ENCODE measurements around the gene TM6SF1. TPM values are rescaled to one million over a fixed set of nuclear protein-coding genes. Genes with fewer than 3 reads are reported as not detected.
"Not testable (repeated sequence)": the region's sequence is repeated elsewhere in the genome, so short reads cannot be mapped to it uniquely, and the experiment has no call there.

Gene TM6SF1
- total and polyA plus RNA-seq, 8 donors = 3.2 to 22.9 (median 4.7) TPM

GRCh38 chr15:83090465-83090864 is 17.0 kb upstream of the TM6SF1 start:
- Histone ChIP-seq H3K9me3 (no peaks in the 10 kb centered on the region), H3K36me3 (no peaks in the 10 kb centered on the region), H3K27me3 (no peaks in the 10 kb centered on the region), H3K4me1 (peaks cover 0 to 19% of the 10 kb centered on the region in 2 donors), H3K27ac (no peak overlapping the region), H3K4me3 (no peak overlapping the region)
- ATAC-seq (no peak), DNase-seq (no peak)
- TF ChIP-seq CTCF (IDR thresholded peaks at IDR 0.05) = no peak
- intact Hi-C loops (cut with DNase I) = no loop called here

- peak overlapping the region; percentile 54 to 74 for H3K27ac ChIP-seq
- H3K9me3 ChIP-seq; H3K27me3 ChIP-seq; H3K4me3 ChIP-seq; H3K36me3 ChIP-seq; DNase-seq; intact Hi-C loops (cut with DNase I); ATAC-seq: not testable (repeated sequence)
- H3K4me1 ChIP-seq = peaks cover 0 to 19% of the 10 kb centered on the region in 2 donors
Measured at GRCh38 chr15:83091965-83092308, 15.5 kb upstream of the TM6SF1 start.

- Histone ChIP-seq H3K27me3 (no peaks in the 10 kb centered on the region), H3K4me1 (peaks cover 0 to 19% of the 10 kb centered on the region in 2 donors), H3K4me3 (no peak overlapping the region), H3K9me3 (no peaks in the 10 kb centered on the region), H3K27ac (peak overlapping the region; percentile 54 to 74), H3K36me3 (no peaks in the 10 kb centered on the region)
- ATAC-seq (peak; percentile 83), DNase-seq (peak in 3 of 4 donors; percentile 57 to 79 (median 72))
- intact Hi-C loops (cut with DNase I) = no loop called here
- no peak for TF ChIP-seq CTCF (IDR thresholded peaks at IDR 0.05)
Measured at GRCh38 chr15:83092309-83092976, 15.0 kb upstream of the TM6SF1 start.

GRCh38 chr15:83094583-83094982 is 12.9 kb upstream of the TM6SF1 start:
- DNase-seq = peak in 1 of 4 donors; percentile 53
- H3K4me1 ChIP-seq = peaks cover 0 to 19% of the 10 kb centered on the region in 2 donors
- no peak overlapping the region for H3K27ac ChIP-seq
- H3K27me3 ChIP-seq = no peaks in the 10 kb centered on the region
- TF ChIP-seq CTCF (IDR thresholded peaks at IDR 0.05) = no peak
- no peaks in the 10 kb centered on the region for H3K36me3 ChIP-seq
- ATAC-seq = peak; percentile 93
- no peak overlapping the region for H3K4me3 ChIP-seq
- intact Hi-C loops (cut with DNase I) = no loop called here
- no peaks in the 10 kb centered on the region for H3K9me3 ChIP-seq

GRCh38 chr15:83098079-83098478 is 9.4 kb upstream of the TM6SF1 start:
- Histone ChIP-seq H3K27me3 (no peaks in the 10 kb centered on the region), H3K27ac (no peak overlapping the region), H3K4me3 (no peak overlapping the region), H3K4me1 (peaks cover 0 to 16% of the 10 kb centered on the region in 2 donors), H3K36me3 (no peaks in the 10 kb centered on the region), H3K9me3 (no peaks in the 10 kb centered on the region)
- ATAC-seq = no peak
- no peak for DNase-seq
- intact Hi-C loops (cut with DNase I) = no loop called here
- no peak for TF ChIP-seq CTCF (IDR thresholded peaks at IDR 0.05)

GRCh38 chr15:83099290-83099689 is 8.2 kb upstream of the TM6SF1 start:
- H3K4me1 ChIP-seq = peaks cover 0 to 11% of the 10 kb centered on the region in 2 donors
- ATAC-seq = no peak
- no peaks in the 10 kb centered on the region for H3K9me3 ChIP-seq
- DNase-seq = no peak
- H3K36me3 ChIP-seq = no peaks in the 10 kb centered on the region
- no peaks in the 10 kb centered on the region for H3K27me3 ChIP-seq
- no peak for TF ChIP-seq CTCF (IDR thresholded peaks at IDR 0.05)
- no peak overlapping the region for H3K27ac ChIP-seq
- intact Hi-C loops (cut with DNase I) = no loop called here
- no peak overlapping the region for H3K4me3 ChIP-seq
